Sigmoid colon (tissue), 4 donors: Measurements from ENCODE around the gene TBC1D20.

Experiments used
- CTCF ChIP-seq, 4 experiments: fragments of 450-650 bp in 3 of 4; fragments of 200-600 bp in 1 of 4; IDR thresholded peaks; one replicate each; pipeline ENCODE4 v1.5.1; 2016 to 2019; ENCODE audit warnings: antibody characterized with exemption in 4 of 4, mild to moderate bottlenecking in 3 of 4, moderate library complexity in 2 of 4
- EP300 ChIP-seq, 4 donors: sonication (generic); formaldehyde crosslinking; IDR thresholded peaks; one replicate each; pipeline ENCODE4 v1.6.1; 2017; ENCODE audit warnings: antibody characterized with exemption in 4 of 4
- POLR2A ChIP-seq, 2 donors: fragments of 450-650 bp; IDR thresholded peaks; one replicate each; pipeline ENCODE4 v1.6.1; 2016; ENCODE audit warnings: antibody characterized with exemption in 2 of 2, mild to moderate bottlenecking in 2 of 2, moderate library complexity in 2 of 2
- POLR2AphosphoS5 ChIP-seq, 4 donors: sonication (generic); formaldehyde crosslinking; IDR thresholded peaks; one replicate each; pipeline ENCODE4 v1.6.1; 2017; ENCODE audit warnings: antibody characterized with exemption in 4 of 4

DNA sequence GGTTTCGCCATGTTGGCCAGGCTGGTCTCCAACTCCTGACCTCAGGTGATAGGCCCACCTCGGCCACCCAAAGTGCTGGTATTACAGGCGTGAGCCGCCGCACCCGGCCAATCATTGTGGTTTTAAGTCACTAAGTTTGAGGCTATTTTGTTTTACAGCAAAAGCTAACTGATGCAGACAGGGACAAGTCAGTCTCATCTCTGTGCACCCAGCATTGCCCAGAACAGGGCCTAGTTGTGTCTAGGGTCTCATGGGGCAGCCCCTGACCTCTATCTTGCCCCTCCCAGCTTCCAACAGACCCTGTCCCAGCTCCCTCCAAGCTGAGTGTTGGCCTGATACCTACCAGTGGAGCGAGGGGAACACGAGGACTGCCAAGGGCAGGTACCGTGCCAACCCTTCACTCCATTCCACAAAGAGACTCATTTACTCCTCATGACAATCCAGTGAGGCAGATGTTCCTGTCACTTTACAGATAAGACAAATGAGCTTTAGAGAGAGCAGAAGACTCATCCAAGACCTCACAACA lies 63.1 kb downstream of the TBC1D20 start:
- TF ChIP-seq CTCF (IDR thresholded peaks at IDR 0.05) (no peak), POLR2A (IDR thresholded peaks at IDR 0.05) (no peak), EP300 (IDR thresholded peaks at IDR 0.05) (no peak), POLR2AphosphoS5 (IDR thresholded peaks at IDR 0.05) (no peak)
